Measurements from ENCODE around the gene CDH23.

Gene CDH23

DNA sequence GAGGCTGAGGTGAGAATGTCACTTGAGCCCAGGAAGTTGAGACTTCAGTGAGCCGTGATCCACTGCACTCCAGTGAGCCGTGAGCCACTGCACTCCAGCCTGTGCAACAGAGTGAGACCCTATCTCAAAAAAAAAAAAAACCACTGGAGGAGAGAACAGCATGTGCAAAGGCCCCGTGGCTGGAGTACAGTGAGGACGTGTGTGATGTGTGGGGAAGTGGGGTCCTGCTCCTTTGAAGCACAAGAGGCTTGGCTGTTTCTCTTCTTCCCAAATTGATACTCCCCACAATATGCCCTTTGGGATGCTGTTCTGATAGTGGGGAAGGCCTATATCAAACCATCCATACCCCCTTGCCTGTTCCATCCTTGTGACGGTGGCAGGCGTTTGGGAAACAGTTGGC, 254.7 kb downstream of the CDH23 start:
- Mint-ChIP-seq H3K36me3 (ENCODE audit: low read depth) (no peaks in the 10 kb centered on the region), H3K27me3 (ENCODE audit: low read depth) (no peaks in the 10 kb centered on the region)

DNA sequence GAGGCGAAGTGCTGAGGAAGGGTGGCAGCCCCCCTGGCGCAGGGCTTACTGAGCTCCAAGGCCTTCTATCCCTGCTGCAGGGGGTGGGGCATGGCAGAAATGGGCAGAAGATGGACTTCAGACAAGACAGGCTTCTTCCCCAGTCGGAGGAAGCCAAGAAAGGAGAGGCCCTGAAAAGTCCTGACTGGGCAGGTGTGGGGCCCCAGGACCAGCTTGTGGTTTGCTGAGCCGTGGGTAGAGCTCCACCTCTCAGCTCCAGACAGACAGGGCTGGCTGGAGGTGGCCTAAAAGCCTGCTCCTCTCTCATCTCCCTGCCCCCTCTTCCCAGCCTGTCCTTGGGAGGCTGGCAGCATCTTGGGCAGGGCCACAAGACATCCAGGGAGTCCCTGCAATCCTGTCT, 255.2 kb downstream of the CDH23 start:
- no peaks in the 10 kb centered on the region for H3K27me3 Mint-ChIP-seq (ENCODE audit: low read depth)
- H3K27ac Mint-ChIP-seq = no peak overlapping the region
- peaks cover 2% of the 10 kb centered on the region for H3K4me1 Mint-ChIP-seq (ENCODE audit: low read depth)
- no peak overlapping the region for H3K4me3 Mint-ChIP-seq
- no peaks in the 10 kb centered on the region for H3K9me3 Mint-ChIP-seq
- no peaks in the 10 kb centered on the region for H3K36me3 Mint-ChIP-seq (ENCODE audit: low read depth)

More for the DNA sequence above, 254.7 kb downstream of the CDH23 start:
- no peak overlapping the region for H3K4me3 Mint-ChIP-seq
- peaks cover 2% of the 10 kb centered on the region for H3K4me1 Mint-ChIP-seq (ENCODE audit: low read depth)
- H3K27ac Mint-ChIP-seq = no peak overlapping the region
- no peaks in the 10 kb centered on the region for H3K9me3 Mint-ChIP-seq

DNA sequence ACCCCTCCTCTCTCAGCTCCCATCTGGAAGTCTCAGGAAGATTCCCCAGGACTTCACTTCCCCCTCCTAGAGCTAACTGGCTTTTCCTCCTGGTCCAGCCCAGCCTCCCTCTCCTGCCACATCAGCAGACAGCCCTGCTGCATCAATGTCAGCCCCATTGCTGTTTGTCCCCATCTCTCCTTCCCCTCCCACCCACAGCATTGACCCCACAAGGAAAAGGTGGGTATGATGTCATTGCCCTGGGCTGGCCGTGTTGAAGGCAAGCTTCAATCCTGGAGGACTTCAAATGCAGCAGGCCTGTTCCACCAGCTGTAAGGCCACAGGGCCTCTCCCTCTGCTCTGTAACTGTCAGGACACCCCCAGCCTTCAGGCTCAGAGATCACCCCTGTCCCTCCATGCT, 256.3 kb downstream of the CDH23 start:
- Mint-ChIP-seq H3K4me1 (ENCODE audit: low read depth) (peaks cover 2% of the 10 kb centered on the region), H3K36me3 (ENCODE audit: low read depth) (no peaks in the 10 kb centered on the region), H3K27me3 (ENCODE audit: low read depth) (no peaks in the 10 kb centered on the region), H3K27ac (no peak overlapping the region), H3K9me3 (no peaks in the 10 kb centered on the region), H3K4me3 (no peak overlapping the region)

DNA sequence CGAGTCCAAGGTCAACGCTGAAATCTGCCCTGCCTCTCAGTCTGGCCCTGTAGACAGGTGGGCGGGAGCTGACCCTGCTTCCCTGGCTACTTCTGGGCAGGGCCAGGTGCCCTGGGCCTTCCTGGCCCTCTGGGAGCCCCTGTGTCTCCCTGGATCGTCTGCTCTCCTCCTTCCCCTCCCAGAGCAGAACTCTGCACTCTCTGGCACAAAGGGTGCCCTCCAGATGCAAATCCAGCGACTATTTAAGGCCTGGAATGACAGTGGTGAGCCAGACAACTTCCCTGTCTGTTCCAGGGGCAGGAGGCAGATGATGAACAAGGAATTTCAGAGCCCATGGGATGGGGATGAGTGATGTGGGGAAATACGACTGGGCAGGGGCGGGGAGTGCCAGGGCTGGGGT, 259.5 kb downstream of the CDH23 start:
- no peaks in the 10 kb centered on the region for H3K27me3 Mint-ChIP-seq (ENCODE audit: low read depth)

DNA sequence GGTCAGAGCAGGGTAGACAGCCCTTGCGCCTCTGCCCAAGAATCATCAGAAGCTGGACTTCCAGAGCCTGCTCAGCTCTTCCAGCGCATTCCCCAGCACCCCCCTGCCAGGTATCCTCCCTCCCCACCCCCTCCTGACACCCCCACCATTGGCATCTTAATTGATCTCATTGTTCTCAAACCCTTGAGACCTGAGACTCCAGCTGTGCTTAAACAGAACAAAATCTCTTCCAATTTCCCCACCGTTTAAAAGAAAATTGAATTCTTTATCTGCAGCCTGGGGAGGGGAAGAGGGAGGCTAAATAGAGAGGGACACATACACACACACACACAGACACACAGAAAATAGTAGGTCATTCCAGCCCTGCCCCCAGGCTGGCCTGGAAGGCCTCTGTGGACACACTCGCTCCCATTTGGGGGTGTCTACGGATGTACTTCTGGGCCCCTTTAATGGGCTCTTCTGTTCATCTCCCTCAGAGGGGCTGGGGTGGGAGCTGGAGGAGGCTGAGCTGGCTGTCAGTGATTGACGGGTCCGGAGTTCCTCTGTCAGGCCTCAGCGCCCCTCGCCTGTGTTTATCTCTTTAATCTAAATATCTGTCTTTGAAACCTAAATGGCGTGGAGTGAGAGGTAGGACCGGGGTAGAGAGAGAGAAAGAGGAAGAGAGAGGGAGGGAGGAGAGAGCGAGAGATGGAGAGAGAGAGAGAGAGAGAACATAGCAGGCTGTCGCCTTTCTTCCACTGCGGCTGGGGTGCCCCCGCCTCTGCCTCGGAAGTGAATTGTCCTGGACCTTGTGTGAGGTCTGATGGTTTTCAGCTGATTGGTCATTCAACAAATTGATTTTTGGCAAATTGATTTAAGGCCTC, 261.1 kb downstream of the CDH23 start:
- no peak overlapping the region for H3K4me3 Mint-ChIP-seq
- H3K36me3 Mint-ChIP-seq (ENCODE audit: low read depth) = no peaks in the 10 kb centered on the region
- H3K27ac Mint-ChIP-seq = no peak overlapping the region
- H3K27me3 Mint-ChIP-seq (ENCODE audit: low read depth) = no peaks in the 10 kb centered on the region
- H3K9me3 Mint-ChIP-seq = no peaks in the 10 kb centered on the region
- H3K4me1 Mint-ChIP-seq (ENCODE audit: low read depth) = no peaks in the 10 kb centered on the region

More for the DNA sequence above, 259.5 kb downstream of the CDH23 start:
- no peaks in the 10 kb centered on the region for H3K9me3 Mint-ChIP-seq
- no peaks in the 10 kb centered on the region for H3K36me3 Mint-ChIP-seq (ENCODE audit: low read depth)
- H3K27ac Mint-ChIP-seq = no peak overlapping the region
- H3K4me3 Mint-ChIP-seq = no peak overlapping the region
- no peaks in the 10 kb centered on the region for H3K4me1 Mint-ChIP-seq (ENCODE audit: low read depth)

DNA sequence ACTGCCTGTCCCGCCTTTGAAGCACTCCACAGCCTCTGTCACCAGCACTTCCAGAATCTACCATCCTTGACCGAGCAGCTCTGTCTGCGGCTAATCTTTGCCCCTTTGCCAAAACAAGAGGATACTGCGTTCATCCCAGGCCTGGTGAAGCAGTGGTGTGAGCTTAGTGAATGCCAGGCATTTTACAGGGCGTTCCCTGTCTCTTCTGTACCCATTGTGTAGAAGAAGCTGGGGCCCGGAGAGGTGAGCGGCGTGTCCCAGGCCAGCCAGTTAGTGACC, 261.7 kb downstream of the CDH23 start:
- Mint-ChIP-seq H3K27me3 (ENCODE audit: low read depth) (no peaks in the 10 kb centered on the region), H3K9me3 (no peaks in the 10 kb centered on the region), H3K4me1 (ENCODE audit: low read depth) (no peaks in the 10 kb centered on the region), H3K27ac (no peak overlapping the region), H3K4me3 (no peak overlapping the region), H3K36me3 (ENCODE audit: low read depth) (no peaks in the 10 kb centered on the region)

DNA sequence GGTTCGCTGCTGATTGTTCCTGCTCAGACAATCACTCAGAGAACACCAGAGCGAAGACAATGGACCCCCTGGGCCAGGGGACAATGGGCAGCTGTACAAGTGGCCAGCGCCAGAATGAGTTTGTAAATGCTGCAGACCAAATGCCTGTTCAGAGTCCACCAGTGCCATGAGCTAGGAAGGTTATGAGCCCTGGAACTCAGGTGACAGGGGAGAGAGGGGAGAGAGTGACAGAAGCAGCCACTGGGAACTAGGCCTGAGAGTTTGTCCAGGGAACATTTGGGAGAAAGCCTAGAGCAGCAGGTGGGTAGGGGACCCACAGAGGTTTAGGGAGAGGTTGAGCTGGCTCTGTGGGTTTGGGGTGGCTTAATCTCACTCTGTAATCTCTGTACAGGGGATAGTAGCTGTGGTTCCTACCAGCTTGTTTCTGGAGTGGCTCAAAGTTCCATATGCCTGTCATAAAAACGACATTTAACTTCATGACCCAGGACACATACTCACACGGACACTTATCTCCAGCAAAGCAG, 262.5 kb downstream of the CDH23 start:
- Mint-ChIP-seq H3K4me3 (no peak overlapping the region), H3K36me3 (ENCODE audit: low read depth) (no peaks in the 10 kb centered on the region), H3K27me3 (ENCODE audit: low read depth) (no peaks in the 10 kb centered on the region), H3K4me1 (ENCODE audit: low read depth) (no peaks in the 10 kb centered on the region), H3K27ac (no peak overlapping the region), H3K9me3 (no peaks in the 10 kb centered on the region)

DNA sequence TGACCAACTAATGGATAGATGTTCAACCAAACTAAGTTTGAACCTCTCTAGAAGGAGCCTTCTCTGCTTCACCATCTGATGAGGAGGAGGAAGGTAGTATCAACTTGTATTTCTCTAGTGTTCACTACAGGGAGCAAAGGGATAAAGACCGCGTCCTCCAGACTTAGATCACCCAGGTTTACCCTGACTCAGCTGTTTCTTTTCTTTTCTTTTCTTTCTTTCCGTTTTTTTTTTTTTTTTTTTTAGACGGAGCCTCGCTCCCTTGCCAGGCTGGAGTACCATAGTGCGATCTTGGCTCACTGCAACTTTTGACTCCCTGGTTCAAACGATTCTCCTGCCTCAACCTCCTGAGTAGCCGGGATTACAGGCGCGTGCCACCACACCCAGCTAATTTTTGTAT, 263.0 kb downstream of the CDH23 start:
- Mint-ChIP-seq H3K4me1 (ENCODE audit: low read depth) (no peaks in the 10 kb centered on the region), H3K27ac (no peak overlapping the region), H3K27me3 (ENCODE audit: low read depth) (no peaks in the 10 kb centered on the region), H3K4me3 (no peak overlapping the region), H3K9me3 (no peaks in the 10 kb centered on the region), H3K36me3 (ENCODE audit: low read depth) (no peaks in the 10 kb centered on the region)

DNA sequence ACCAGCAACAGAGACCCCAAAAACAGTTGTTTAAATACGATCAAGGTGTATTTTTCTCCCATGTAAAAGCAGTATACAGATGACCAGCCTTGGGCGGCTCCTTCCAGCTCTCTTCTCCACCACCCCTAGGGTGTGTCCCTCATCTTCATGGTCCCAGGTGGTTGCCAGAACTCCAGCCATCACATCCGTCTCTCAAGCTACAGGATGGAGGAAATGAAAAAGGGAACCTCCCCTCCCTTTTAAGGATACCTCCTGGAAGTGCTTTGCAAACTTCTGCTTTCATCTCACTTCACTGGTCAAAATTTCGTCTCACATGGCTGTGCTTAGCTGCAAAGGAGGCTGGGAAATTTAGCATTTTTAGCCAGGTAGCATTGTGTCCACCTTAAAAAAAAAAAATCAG, 263.6 kb downstream of the CDH23 start:
- Mint-ChIP-seq H3K4me1 (ENCODE audit: low read depth) (no peaks in the 10 kb centered on the region), H3K9me3 (no peaks in the 10 kb centered on the region), H3K4me3 (no peak overlapping the region), H3K27me3 (ENCODE audit: low read depth) (no peaks in the 10 kb centered on the region), H3K27ac (no peak overlapping the region), H3K36me3 (ENCODE audit: low read depth) (no peaks in the 10 kb centered on the region)

DNA sequence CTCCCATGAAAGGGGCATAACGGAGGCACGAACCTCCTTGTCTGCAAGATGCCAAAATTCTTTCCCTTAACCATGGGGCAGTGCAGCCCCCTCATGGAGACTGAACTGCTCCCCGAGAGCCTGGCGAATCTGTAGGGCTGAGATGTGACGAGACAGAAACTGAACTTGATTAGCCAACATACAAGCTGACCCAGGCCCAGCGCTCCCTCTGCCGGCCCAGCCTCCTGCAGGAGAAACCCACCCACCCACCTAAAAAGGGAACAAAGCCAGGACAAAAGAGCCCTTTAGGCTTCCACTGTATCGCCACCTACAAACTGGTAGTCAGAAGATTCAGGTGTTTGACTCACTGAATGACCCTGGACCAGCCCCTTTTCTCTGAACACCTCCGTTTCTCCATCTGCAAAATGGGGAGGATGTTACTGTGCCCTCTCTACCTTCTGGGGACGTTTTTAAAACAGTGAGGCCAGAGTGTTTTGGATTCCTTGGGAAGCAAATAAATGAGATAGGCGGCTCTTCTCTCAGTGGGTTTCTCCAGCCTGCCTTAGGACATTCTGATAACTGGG, 264.4 kb downstream of the CDH23 start:
- Mint-ChIP-seq H3K4me1 (ENCODE audit: low read depth) (no peaks in the 10 kb centered on the region), H3K27ac (no peak overlapping the region), H3K27me3 (ENCODE audit: low read depth) (no peaks in the 10 kb centered on the region), H3K36me3 (ENCODE audit: low read depth) (no peaks in the 10 kb centered on the region), H3K4me3 (no peak overlapping the region), H3K9me3 (no peaks in the 10 kb centered on the region)

DNA sequence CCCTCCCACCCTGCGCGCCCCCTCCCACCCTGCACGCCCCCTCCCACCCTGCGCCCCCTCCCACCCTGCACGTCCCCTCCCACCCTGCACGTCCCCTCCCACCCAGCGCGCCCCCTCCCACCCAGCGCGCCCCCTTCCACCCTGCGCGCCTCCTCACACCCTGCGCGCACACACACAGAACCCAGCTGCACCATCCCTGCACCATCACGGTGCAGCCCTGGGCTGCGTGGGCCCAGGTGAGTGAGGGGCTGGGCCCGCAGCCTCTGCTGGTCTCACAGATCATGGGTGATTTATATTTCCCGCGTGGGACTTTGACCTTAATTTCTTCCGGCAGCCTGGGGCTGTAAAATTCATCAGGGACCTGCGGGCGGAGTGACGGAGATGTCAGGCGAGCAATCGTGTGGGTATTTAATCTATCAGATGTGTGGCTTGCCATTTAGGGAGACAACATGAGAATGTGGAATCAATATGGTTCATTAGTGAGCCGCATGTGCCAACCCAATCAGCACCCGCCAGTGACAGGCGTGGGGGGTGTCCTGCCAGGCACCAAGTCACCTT, 265.1 kb downstream of the CDH23 start:
- H3K27me3 Mint-ChIP-seq (ENCODE audit: low read depth) = no peaks in the 10 kb centered on the region
- H3K9me3 Mint-ChIP-seq = no peaks in the 10 kb centered on the region
- no peak overlapping the region for H3K27ac Mint-ChIP-seq
- H3K36me3 Mint-ChIP-seq (ENCODE audit: low read depth) = no peaks in the 10 kb centered on the region
- H3K4me3 Mint-ChIP-seq = no peak overlapping the region
- H3K4me1 Mint-ChIP-seq (ENCODE audit: low read depth) = peaks cover under 1% of the 10 kb centered on the region

DNA sequence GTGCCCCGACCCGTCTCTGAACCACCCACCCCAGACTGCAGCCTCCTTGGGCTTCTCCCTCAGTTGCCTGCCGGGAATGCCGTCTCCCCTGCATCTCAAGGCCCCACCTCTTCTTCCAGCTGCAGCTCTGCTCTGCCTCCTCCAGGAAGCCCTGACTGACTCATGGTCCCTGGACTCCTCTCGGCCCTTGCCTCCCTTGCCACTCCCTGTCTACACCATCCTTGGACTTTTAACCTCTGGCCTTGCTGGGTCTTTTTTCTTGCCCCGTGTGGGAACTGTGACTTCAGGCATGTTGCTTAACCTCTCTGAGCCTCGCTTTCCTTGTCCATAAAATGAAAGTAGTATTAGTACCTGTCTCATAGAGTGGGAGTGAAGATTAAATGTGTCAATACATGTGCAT, 266.6 kb downstream of the CDH23 start:
- no peaks in the 10 kb centered on the region for H3K36me3 Mint-ChIP-seq (ENCODE audit: low read depth)
- H3K27ac Mint-ChIP-seq = no peak overlapping the region
- peaks cover 8% of the 10 kb centered on the region for H3K4me1 Mint-ChIP-seq (ENCODE audit: low read depth)
- H3K9me3 Mint-ChIP-seq = no peaks in the 10 kb centered on the region
- no peak overlapping the region for H3K4me3 Mint-ChIP-seq
- no peaks in the 10 kb centered on the region for H3K27me3 Mint-ChIP-seq (ENCODE audit: low read depth)

DNA sequence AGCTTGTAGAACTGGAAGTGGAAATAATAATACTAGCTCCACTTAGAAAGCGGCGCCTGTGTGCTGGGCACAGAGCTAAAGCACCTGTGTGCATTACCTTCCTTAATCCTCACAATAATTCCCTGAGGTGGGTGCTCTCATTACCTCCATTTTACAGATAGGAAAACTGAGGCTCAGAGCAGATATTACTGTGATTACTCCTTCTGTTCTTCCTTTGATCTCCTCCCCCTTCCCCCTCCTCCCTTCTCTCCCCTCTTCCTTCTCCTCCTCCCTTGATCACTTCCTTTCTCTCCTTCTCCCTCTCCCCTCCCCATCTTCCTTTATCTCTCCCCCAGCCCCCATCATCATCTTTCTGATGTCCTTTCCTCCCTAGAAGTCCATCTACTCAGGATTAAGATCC, 267.9 kb downstream of the CDH23 start:
- Mint-ChIP-seq H3K36me3 (ENCODE audit: low read depth) (no peaks in the 10 kb centered on the region), H3K27ac (no peak overlapping the region), H3K4me3 (no peak overlapping the region), H3K27me3 (ENCODE audit: low read depth) (no peaks in the 10 kb centered on the region), H3K9me3 (no peaks in the 10 kb centered on the region), H3K4me1 (ENCODE audit: low read depth) (peaks cover 8% of the 10 kb centered on the region)

DNA sequence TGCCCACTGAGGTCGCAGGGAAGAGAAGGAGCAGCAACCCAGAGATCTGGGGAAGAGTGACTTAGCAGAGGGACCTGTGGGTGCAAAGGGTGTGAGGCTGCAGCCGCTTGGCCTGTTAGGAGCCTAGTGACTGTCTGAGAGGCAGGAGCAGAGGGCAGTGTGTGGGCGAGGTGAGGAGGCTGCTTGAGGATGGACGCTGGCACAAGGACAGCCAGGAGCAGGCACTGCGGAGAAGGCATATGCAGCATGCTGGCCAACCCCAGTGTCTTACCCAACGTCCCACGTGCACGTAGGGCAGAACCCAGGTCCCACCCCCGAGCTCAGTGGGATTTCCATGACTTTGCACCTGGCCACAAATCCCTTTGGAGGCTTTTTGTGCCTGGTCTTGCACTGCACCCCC, 268.7 kb downstream of the CDH23 start:
- Mint-ChIP-seq H3K27me3 (ENCODE audit: low read depth) (no peaks in the 10 kb centered on the region), H3K27ac (no peak overlapping the region), H3K36me3 (ENCODE audit: low read depth) (no peaks in the 10 kb centered on the region), H3K4me1 (ENCODE audit: low read depth) (peaks cover 8% of the 10 kb centered on the region), H3K4me3 (no peak overlapping the region), H3K9me3 (no peaks in the 10 kb centered on the region)

DNA sequence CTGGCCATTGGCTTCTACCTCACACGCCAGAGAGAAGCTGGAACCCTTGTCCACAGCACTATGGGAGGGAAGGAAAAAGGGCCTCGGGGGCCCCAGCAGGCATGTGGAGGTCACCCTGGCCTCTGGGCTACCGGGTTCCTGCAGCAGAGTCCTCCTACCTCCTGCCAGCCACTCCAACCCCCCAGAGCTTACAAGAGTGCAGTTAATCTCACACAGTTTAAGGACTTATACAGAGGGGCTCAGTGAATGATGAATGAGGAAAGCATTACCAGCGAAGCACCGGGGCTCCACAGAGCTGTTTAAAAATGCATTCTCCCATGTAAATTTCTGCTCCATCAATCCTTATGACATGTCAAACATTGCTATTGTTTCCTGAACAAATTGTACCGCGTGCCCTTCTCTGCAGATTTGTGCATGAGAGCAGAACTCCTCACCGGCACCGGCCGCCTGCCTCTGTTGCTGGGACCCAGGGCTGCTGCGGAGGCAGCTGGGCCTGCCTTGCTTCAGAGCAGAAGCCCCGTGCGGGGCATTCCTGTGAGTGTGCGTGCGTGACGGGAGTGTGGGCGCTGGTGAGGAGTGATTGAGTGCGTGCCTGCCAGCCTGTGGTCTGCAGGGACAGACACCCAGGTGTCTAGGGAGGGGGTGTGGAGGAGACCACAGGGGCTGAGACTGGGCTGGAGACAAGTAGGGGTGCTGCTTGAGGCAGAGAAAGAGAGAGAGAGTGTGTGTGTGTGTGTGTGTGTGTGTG, 270.1 kb downstream of the CDH23 start:
- peaks cover 8% of the 10 kb centered on the region for H3K4me1 Mint-ChIP-seq (ENCODE audit: low read depth)
- peak overlapping the region; percentile 23 for H3K27ac Mint-ChIP-seq
- H3K9me3 Mint-ChIP-seq = no peaks in the 10 kb centered on the region
- no peaks in the 10 kb centered on the region for H3K27me3 Mint-ChIP-seq (ENCODE audit: low read depth)
- no peak overlapping the region for H3K4me3 Mint-ChIP-seq
- no peaks in the 10 kb centered on the region for H3K36me3 Mint-ChIP-seq (ENCODE audit: low read depth)

Measured in T-helper 1 cell treated with Interleukin-12 subunit alpha and Interleukin-12 subunit beta and Interleukin-4 antibody, amounts not matched to agents 30 μg/mL and 1 μg/mL, for 36 hours (primary cell).